Activated CD4-positive, alpha-beta T cell treated with anti-CD3 and anti-CD28 coated beads, Interleukin-2, amount 10 ng/mL, durations not matched to agents 7 days and 5 days (primary cell): ENCODE data around the gene CTNNBIP1. TPM values are rescaled to one million over a fixed set of nuclear protein-coding genes. Genes with fewer than 3 reads are reported as not detected.
"Not testable (repeated sequence)": the region's sequence is repeated elsewhere in the genome, so short reads cannot be mapped to it uniquely, and the experiment has no call there.

Experiments used
- CTCF ChIA-PET: fragments of 350-600 bp; sonication (Branson Sonifier 250); formaldehyde crosslinking; loops from one replicate; lab custom pipeline; 2021; ENCODE audit warnings: antibody characterized with exemption; lab: Charles Lee
- POLR2A ChIA-PET: fragments of 350-600 bp; sonication (Branson Sonifier 250); formaldehyde crosslinking; loops from one replicate; lab custom pipeline; 2021; ENCODE audit warnings: antibody characterized with exemption; lab: Charles Lee
- DNase-seq: peaks from one replicate; pipeline ENCODE4 v3.0.0-alpha.2; 2020
- H3K27ac Mint-ChIP-seq: one replicate; pipeline ENCODE4 v1.8.0; 2021; ENCODE audit warnings: mild to moderate bottlenecking, moderate library complexity, mixed read lengths
- H3K27me3 Mint-ChIP-seq: one replicate; pipeline ENCODE4 v1.8.0; 2021; ENCODE audit warnings: mixed read lengths
- H3K36me3 Mint-ChIP-seq: one replicate; pipeline ENCODE4 v1.8.0; 2021; ENCODE audit warnings: low read depth, mixed read lengths
- H3K4me1 Mint-ChIP-seq: one replicate; pipeline ENCODE4 v1.8.0; 2021; ENCODE audit warnings: mixed read lengths
- H3K4me3 Mint-ChIP-seq: one replicate; pipeline ENCODE4 v1.8.0; 2021; ENCODE audit warnings: mild to moderate bottlenecking, moderate library complexity, mixed read lengths
- H3K9me3 Mint-ChIP-seq: one replicate; pipeline ENCODE4 v1.8.0; 2021; ENCODE audit warnings: mixed read lengths
- total RNA-seq, 2 experiments: library from RNA; stranded (reverse); gene quantifications; one replicate each; pipeline ENCODE4 v1.2.3, GENCODE V29; 2021

The CTNNBIP1 gene
- total RNA-seq, 2 experiments from 2014 or later: 12.2 to 13.9 TPM

DNA sequence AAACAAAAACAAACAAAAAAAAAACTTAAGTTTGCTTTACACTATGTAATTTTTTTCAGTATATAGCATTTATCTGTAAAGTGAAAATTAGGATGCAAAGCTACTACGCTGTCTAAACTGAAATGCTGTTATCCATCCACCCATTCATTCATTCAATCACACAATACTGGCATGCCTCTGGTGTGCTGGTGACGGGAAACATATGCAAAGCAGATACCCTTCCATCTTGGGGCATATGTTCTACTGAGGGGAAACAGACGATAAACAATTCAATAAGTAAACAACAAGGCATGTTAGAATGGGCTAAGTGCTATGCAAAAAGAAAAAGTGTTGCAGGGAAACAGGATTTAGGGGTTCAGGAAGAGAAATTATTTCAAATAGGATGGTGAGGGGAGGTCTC is 89.5 kb downstream of the CTNNBIP1 start:
- no peaks in the 10 kb centered on the region for H3K9me3 Mint-ChIP-seq
- H3K27me3 Mint-ChIP-seq: peaks cover 3% of the 10 kb centered on the region
- ChIA-PET CTCF (interaction anchor here (0.7 to 1.2 kb wide), 3 partner anchors 27 to 713 kb away, joined by 3 read pairs; no protein-coding TSS in a partner anchor), POLR2A (no interaction called here)
- no peak overlapping the region for H3K4me3 Mint-ChIP-seq
- H3K36me3 Mint-ChIP-seq: peaks cover 26% of the 10 kb centered on the region
- peaks cover 42% of the 10 kb centered on the region for H3K4me1 Mint-ChIP-seq
- H3K27ac Mint-ChIP-seq: no peak overlapping the region
- DNase-seq: no peak

DNA sequence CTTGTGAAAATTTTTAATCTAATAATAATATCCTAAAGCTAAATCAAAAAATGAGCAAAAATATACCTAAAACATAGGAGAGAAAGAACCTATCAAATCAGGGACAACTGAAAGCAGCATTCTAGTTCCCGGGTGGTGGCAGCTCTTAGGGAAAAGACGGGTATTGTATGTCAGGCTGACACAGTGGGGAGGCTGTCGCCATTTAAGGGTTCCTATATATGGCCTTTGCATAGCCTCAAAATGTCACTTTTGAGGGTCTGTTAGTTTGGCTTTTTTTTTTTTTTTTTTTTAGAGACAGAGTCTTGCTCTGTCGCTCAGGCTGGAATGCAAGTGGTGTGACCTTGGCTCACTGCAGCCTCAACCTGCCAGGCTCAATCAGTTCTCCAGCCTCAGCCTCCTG is 92.3 kb downstream of the CTNNBIP1 start:
- no peaks in the 10 kb centered on the region for H3K9me3 Mint-ChIP-seq
- ChIA-PET CTCF (interaction anchor here (0.6 to 1.4 kb wide), 2 partner anchors 9 to 961 kb away, joined by 3 read pairs; no protein-coding TSS in a partner anchor), POLR2A (interaction anchor here (0.6 kb wide), 1 partner anchor 246 kb away, joined by 3 read pairs; no protein-coding TSS in a partner anchor)
- no peak overlapping the region for H3K27ac Mint-ChIP-seq
- H3K36me3 Mint-ChIP-seq: peaks cover 27% of the 10 kb centered on the region
- no peak for DNase-seq
- peaks cover 37% of the 10 kb centered on the region for H3K4me1 Mint-ChIP-seq
- no peaks in the 10 kb centered on the region for H3K27me3 Mint-ChIP-seq
- no peak overlapping the region for H3K4me3 Mint-ChIP-seq

DNA sequence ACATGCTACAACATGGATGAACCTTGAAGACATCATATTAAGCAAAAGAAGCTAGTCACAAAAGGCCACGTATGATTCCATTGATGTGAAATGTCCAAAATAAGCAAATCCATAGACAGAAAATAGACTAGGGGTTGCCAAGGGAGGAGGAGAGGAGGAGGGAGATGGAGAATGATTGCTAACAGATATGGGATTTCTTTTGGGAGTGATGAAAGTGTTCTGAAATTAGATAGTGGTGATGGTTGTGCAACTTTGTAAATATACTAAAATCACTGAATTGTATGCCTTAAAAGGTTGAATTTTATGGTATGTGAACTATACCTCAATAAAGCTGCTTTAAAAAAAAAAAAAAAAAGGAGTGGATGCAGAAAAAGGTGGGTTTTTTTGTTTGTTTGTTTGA is 93.9 kb downstream of the CTNNBIP1 start:
- Mint-ChIP-seq H3K27ac (no peak overlapping the region), H3K36me3 (peaks cover 20% of the 10 kb centered on the region), H3K27me3 (no peaks in the 10 kb centered on the region), H3K4me1 (peaks cover 26% of the 10 kb centered on the region), H3K4me3 (no peak overlapping the region), H3K9me3 (no peaks in the 10 kb centered on the region)
- ChIA-PET CTCF (interaction anchor here (0.8 to 0.9 kb wide), 2 partner anchors 24 to 32 kb away, joined by 3 read pairs; no protein-coding TSS in a partner anchor), POLR2A (no interaction called here)
- DNase-seq: no peak

DNA sequence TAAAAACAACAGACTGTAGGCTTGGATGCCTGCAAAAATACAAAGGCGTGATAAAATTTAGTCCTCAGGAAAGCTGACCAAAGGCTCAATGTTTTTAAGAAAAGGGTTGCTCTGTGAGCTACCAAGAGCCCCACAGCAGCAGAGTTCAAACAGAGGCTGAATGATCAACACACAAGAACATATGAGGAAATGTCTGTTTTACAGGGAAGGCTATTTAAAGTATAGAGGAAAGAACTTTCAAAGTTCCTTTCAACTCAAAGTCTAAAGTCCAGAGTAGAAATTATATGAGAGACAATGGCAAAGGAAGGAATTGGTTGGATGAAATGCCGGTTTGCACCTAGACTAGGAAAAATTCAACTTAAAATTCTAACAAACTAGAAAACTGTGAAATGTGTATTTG is 94.9 kb downstream of the CTNNBIP1 start:
- Mint-ChIP-seq H3K4me3 (no peak overlapping the region), H3K9me3 (no peaks in the 10 kb centered on the region), H3K4me1 (peaks cover 22% of the 10 kb centered on the region), H3K36me3 (peaks cover 18% of the 10 kb centered on the region), H3K27me3 (no peaks in the 10 kb centered on the region), H3K27ac (no peak overlapping the region)
- ChIA-PET POLR2A (interaction anchor here (0.6 kb wide), 1 partner anchor 34 kb away, joined by 5 read pairs; no protein-coding TSS in a partner anchor), CTCF (interaction anchor here (0.5 kb wide), 1 partner anchor 12 kb away, joined by 3 read pairs; no protein-coding TSS in a partner anchor)
- no peak for DNase-seq

DNA sequence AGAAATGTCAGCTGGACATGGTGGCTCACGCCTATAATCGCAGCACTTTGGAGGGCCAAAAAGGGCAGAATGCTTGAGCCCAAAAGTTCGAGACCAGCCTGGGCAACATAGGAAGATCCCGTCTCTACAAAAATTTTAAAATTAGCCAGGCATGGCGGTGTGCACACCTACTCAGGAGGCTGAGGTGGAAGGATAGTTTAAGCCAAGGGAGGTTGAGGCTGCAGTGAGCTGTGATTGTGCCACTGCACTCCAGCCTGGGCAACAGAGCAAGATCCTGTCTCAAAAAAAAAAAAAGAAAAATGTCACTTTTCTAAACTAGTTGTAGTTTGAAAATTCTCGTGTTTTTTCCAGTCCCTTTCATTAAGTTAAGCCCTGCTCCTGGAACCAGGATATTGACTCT is 95.5 kb downstream of the CTNNBIP1 start:
- ChIA-PET POLR2A (interaction anchor here (0.6 kb wide), 1 partner anchor 34 kb away, joined by 5 read pairs; no protein-coding TSS in a partner anchor), CTCF (interaction anchor here (0.5 to 0.7 kb wide), 4 partner anchors 11 to 289 kb away, joined by 3 to 5 read pairs (median 3); no protein-coding TSS in a partner anchor)
- H3K4me3 Mint-ChIP-seq: no peak overlapping the region
- peaks cover 22% of the 10 kb centered on the region for H3K4me1 Mint-ChIP-seq
- DNase-seq: no peak
- no peaks in the 10 kb centered on the region for H3K27me3 Mint-ChIP-seq
- H3K27ac Mint-ChIP-seq: no peak overlapping the region
- H3K36me3 Mint-ChIP-seq: peaks cover 14% of the 10 kb centered on the region
- H3K9me3 Mint-ChIP-seq: no peaks in the 10 kb centered on the region

DNA sequence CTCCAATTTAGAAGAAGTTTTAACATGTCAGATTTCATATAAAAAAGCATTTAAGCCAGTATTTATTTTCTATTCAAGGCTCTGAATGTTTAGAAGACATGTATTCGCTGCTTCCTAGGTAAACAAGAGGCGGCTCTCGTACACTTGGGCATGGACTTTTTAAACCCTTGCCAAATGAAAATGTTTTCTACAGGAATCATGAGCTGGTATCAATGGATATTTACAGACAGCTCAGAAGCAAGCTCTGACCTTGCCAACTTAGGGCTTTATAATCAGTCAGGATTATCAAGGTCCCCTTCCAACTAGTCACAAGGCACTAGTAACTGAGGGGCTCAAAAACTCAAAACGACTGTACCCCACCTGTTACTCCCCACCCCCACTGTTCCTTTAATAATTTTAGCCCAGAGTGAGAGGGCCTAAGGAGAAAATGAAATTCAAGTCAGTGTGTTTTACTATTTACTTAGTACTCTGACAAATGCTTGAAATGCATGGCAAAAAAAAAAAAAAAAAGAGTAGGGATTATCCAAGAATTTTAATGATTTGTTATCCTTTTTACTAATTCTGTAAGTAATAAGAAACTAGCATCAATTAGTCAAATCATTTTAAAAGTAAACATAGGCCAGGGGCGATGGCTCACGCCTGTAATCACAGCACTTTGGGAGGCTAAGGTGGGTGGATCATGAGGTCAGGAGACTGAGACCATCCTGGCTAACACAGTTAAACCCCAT is 98.7 kb downstream of the CTNNBIP1 start:
- DNase-seq: no peak
- no peak overlapping the region for H3K4me3 Mint-ChIP-seq
- H3K27ac Mint-ChIP-seq: no peak overlapping the region
- no peaks in the 10 kb centered on the region for H3K27me3 Mint-ChIP-seq
- ChIA-PET CTCF (interaction anchor here (0.9 kb wide), 1 partner anchor 13 kb away, joined by 8 read pairs; no protein-coding TSS in a partner anchor), POLR2A (no interaction called here)
- no peaks in the 10 kb centered on the region for H3K9me3 Mint-ChIP-seq
- peaks cover 36% of the 10 kb centered on the region for H3K4me1 Mint-ChIP-seq
- H3K36me3 Mint-ChIP-seq: peaks cover 11% of the 10 kb centered on the region

DNA sequence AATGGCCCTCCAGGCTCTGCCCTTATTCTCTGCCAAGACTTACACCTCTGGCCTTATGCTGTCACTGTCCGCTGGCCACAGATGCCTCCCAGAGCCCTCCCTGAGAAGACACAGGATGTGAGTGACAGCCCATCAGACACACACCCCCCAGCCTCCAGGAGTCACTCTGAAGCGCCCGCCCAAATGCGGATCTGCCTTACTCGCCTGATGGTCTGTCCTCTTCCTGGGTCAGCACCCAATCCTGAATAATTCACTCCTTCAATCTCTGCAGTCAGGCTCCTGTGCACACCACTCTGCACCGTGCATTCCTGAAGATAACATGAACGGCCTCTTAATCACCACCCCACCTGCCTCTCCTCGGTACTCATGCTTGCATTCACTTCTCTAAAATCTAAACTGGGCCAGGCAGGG is 101.0 kb downstream of the CTNNBIP1 start:
- Mint-ChIP-seq H3K36me3 (peaks cover 10% of the 10 kb centered on the region), H3K4me1 (peaks cover 39% of the 10 kb centered on the region), H3K4me3 (no peak overlapping the region), H3K27ac (no peak overlapping the region), H3K27me3 (no peaks in the 10 kb centered on the region), H3K9me3 (no peaks in the 10 kb centered on the region)
- POLR2A ChIA-PET: no interaction called here
- DNase-seq: no peak
- CTCF ChIA-PET: no interaction called here

DNA sequence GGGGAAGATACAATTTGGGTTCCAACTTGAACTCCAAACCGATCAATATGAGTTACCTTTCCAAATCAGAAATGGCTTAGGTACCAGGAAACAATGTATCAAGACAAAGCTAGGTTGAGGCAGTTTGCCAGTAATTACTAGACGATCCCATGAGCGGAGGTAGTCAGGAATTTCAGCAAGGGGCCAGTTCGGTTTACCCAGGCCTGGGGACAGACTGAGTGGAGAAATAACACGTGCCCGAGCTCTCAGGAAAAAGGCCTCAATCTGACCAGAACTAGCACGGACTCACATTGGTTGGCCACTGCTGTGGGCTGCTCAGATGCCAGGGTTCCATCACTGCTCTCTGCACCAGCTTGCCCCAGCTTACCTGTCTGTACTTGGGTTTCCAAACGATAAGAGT is 101.6 kb downstream of the CTNNBIP1 start:
- POLR2A ChIA-PET: no interaction called here
- H3K4me1 Mint-ChIP-seq: peaks cover 35% of the 10 kb centered on the region
- H3K36me3 Mint-ChIP-seq: peaks cover 10% of the 10 kb centered on the region
- no peaks in the 10 kb centered on the region for H3K27me3 Mint-ChIP-seq
- no peak overlapping the region for H3K27ac Mint-ChIP-seq
- CTCF ChIA-PET: interaction anchor here (0.6 kb wide), 1 partner anchor 9 kb away, joined by 3 read pairs; no protein-coding TSS in a partner anchor
- DNase-seq: no peak
- H3K9me3 Mint-ChIP-seq: no peaks in the 10 kb centered on the region
- H3K4me3 Mint-ChIP-seq: no peak overlapping the region

DNA sequence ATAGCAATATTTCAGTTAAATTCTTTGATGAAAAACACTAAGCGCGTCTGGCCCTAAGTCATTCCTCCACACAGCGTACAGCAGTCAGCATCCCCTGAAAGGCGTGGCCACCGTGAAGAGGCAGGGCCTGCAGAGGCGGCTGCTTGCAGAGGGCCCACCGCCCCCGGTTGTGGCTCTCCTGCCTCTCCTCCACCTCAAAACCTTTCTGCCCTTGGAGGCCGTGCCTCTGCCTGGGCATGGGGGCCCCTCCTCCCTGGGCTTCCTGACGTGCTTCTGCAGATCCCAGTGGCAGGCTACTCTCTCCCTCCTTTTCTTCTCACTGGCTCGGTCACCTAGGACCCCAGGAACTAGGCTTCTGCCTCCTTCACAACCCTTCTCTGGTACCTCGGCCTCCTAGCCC is 102.5 kb downstream of the CTNNBIP1 start:
- POLR2A ChIA-PET: no interaction called here
- H3K4me1 Mint-ChIP-seq: peaks cover 41% of the 10 kb centered on the region
- H3K27ac Mint-ChIP-seq: peak overlapping the region; percentile 68
- no peaks in the 10 kb centered on the region for H3K9me3 Mint-ChIP-seq
- CTCF ChIA-PET: no interaction called here
- DNase-seq: no peak
- H3K36me3 Mint-ChIP-seq: peaks cover 13% of the 10 kb centered on the region
- no peak overlapping the region for H3K4me3 Mint-ChIP-seq
- H3K27me3 Mint-ChIP-seq: no peaks in the 10 kb centered on the region

DNA sequence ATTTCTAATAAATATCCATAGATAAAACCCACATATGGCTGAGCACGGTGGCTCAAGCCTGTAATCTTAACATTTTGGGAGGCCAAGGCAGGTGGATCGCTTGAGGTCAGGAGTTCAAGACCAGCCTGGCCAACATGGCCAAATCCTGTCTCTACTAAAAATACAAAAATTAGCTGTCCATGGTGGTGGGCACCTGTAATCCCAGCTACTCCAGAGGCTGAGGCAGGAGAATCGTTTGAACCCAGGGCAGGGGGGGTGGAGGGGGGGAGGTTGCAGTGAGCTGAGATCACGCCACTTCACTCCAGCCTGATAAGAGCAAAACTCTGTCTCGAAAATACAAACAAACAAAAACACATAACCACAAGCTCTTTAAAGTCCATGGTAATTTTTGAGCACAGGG is 104.1 kb downstream of the CTNNBIP1 start:
- Mint-ChIP-seq H3K36me3 (peaks cover 22% of the 10 kb centered on the region), H3K4me1 (peaks cover 56% of the 10 kb centered on the region)
- CTCF ChIA-PET, H3K9me3 Mint-ChIP-seq, H3K27me3 Mint-ChIP-seq, DNase-seq, H3K4me3 Mint-ChIP-seq, POLR2A ChIA-PET, H3K27ac Mint-ChIP-seq: not testable (repeated sequence)

DNA sequence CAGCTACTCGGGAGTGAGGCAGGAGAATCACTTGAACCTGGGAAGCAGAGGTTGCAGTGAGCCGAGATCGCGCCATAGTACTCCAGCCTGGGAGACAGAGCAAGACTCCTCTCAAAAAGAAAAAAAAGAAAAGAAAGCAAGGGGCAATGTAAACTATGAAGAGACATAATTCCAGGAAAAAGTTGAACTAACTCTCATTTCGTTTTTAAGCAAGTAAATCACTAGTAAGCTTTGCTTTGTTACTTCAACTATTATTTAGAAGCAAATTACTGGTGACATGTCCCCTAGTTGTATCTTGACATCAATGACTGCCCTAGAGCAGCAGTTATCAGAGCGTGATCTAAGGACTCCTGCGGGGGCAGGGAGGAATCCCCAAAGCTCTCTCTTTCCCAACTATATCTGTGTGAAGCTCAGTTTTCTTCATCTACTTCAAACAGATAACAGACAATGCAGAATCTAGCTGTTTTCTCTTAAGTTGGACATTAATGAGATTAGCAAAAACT is 105.0 kb downstream of the CTNNBIP1 start:
- Mint-ChIP-seq H3K9me3 (no peaks in the 10 kb centered on the region), H3K27me3 (no peaks in the 10 kb centered on the region), H3K4me3 (no peak overlapping the region), H3K27ac (peak overlapping the region; percentile 13), H3K4me1 (peaks cover 55% of the 10 kb centered on the region), H3K36me3 (peaks cover 25% of the 10 kb centered on the region)
- no peak for DNase-seq
- CTCF ChIA-PET: interaction anchor here (0.7 kb wide), 1 partner anchor 20 kb away, joined by 3 read pairs; no protein-coding TSS in a partner anchor
- POLR2A ChIA-PET: no interaction called here

DNA sequence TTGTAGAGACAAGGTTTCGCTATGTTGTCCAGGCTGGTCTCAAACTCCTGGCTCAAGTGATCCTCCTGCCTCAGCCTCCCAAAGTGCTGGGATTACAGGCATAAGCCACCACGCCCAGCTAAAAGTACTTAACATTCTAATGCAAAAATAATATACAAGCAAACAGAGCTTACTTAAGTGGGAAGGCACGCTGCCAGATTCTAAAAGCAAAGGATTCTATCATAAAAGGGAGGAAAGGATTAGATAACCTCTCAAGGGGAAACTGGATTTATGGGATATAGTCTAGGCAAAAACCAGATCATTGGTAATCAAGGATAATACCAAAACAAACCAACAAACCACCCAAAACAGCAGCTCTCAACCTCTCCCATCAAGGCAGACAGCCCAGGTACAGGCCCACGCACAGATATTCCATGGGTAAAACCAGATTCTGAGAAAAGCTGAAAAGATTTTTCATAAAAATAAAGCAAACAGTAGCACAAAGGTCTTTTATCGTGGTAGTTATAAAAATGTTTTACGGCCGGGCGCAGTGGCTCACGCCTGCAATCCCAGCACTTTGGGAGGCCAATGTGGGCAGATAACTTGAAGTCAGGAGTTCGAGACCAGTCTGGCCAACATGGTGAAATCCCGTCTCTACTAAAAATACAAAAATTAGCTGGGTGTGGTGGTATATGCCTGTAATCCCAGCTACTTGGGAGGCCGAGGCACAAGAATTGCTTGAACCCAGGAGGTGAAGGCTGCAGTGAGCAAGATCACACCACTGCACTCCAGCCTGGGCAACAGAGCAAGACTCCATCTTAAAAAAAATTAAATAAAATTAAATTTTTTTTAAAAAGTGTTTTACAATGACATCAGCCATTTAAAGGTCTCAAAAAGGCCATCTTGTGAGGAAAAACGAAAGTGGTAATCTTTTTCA is 106.8 kb downstream of the CTNNBIP1 start:
- Mint-ChIP-seq H3K4me1 (peaks cover 60% of the 10 kb centered on the region), H3K36me3 (peaks cover 26% of the 10 kb centered on the region), H3K27ac (peak overlapping the region; percentile 25)
- not testable (repeated sequence) for H3K9me3 Mint-ChIP-seq, DNase-seq, H3K4me3 Mint-ChIP-seq, H3K27me3 Mint-ChIP-seq
- POLR2A ChIA-PET: interaction anchor here (0.6 kb wide), 2 partner anchors 21 to 152 kb away, joined by 3 to 5 read pairs; no protein-coding TSS in a partner anchor
- CTCF ChIA-PET: interaction anchor here (0.6 to 1.2 kb wide), 4 partner anchors 11 to 65 kb away, joined by 3 to 5 read pairs (median 3); no protein-coding TSS in a partner anchor
